Stimulated activated CD4-positive, alpha-beta T cell treated with anti-CD3 and anti-CD28 coated beads, Interleukin-12 subunit alpha, Interleukin-12 subunit beta, amount 100 ng/mL, for 4 hours (primary cell): Measurements from ENCODE around the gene RAX2.

Experiments used
- DNase-seq: peaks from one replicate; pipeline ENCODE4 v3.0.0-alpha.2; 2020

The RAX2 gene

DNA sequence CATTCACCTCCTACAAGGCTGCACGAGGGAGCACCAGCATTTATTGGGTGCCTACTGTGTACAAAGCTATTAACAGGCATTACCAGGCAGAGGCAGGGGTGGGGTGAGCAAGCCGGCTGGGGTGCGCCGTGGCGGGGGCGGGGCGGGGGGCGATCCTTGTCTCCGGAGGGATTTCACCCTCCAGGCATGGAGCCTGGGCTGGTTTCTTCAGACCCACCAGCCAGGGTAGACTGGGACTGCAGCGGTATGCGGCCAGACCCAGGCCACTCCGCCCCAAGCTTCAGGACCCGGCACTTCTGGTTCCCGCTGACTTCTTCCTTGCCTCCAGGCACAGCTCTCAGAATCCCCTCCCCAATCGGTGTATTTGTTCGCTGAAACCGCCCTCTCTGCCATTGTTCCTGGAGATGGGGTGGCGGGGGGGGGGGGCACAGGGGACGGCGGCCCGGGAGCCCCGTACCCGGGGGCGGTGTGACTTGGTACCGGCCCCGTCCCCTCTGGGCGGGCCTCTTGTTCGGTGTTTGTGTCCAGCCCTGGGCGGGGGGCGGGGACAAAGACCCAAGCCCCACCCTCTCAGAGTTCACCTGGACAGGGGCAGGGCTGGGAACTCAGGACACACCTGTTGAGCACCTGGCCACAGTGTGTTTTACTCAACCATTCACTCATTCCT, 49.5 kb downstream of the RAX2 start:
- DNase-seq, result no peak

DNA sequence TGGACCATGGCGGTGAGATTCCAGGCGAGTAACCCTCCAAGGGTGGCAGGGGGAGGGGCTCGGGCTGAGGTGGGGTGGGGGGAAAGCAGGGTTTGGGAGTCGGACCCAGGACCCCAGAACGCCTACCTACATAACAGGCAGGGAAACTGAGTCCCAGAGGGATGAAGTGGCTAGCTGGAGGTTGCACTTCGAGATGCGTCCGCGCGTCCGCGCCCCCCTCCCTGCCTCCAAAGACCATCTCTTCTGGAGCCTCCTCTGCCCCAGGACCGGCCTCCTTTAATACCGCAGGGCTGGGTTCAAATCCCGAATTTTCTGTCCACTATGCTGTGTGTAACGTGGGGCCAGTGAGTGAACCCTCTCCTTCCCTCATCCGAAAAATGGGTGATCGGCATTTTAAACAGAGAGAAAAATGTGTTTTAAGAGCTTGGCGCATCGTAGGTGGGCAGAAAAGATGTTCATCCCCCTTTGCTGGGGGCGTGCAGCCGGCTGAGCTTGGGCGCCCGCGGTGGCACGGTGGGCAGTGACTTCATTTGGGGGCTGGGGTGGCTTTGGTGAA, 50.1 kb downstream of the RAX2 start:
- DNase-seq, result no peak

DNA sequence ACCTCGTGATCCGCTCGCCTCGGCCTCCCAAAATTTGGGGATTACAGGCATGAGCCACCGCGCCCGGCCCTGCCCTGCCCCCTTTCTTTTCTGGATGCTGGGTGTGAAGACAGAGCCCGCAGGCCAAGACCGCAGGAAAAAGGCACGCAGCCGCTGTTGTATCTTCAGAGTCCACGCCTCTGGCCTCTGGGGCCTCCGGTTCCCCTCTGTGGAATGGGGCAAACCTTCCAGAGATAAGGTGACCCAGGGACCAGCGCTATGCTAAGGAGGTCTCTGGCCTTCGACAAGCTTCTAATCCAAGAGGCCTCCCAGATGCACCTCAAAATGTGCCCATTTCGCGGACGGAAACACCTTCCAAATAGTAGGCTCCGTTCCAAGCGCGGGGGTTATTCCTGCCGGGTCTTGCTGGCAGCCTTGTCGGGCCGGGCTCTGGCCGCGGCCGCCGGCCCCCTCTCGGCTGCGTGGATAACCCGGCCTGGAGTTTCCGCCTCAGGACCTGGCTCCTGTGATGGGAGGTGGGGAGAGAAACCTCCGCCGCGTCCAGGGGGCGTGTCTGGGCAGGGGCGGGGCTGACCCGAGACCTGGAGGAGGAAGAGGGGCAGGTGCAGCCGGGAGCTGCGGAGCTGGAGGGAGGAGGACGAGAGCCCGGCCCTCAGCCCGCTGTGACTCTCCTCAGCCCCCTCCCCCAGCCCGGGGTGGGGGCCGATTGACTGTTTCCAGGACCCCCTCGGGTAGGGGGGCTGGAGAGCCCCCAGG, 50.7 kb downstream of the RAX2 start:
- DNase-seq, result peak; percentile 87

DNA sequence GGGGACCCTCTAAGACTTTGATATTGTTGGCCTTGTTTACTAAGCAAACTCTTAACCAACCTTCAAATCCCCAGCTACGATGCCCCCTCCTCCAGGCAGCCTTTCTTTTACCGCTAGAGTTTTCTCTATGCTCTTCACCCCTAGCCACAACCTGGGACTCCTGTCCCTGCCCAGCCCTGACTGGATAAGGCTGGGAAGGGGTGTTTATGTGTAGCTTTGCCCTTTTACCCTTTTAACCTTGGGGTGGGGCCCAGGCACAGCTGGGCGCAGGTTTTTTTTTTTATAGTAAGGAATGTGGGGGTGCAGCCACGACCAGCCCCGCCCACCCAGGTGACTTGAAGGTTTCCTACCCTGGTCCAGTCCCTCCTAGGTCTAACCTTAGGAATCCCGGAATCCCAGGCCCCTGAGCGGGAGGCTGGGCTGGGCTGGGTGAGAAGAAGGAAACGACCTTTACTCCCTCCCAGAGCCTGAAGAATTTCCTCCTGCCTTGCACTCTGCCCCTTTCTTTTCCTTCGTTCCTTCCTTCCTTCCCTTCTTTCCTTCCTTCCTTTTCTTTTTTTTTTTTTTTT, 51.6 kb downstream of the RAX2 start:
- no peak for DNase-seq

DNA sequence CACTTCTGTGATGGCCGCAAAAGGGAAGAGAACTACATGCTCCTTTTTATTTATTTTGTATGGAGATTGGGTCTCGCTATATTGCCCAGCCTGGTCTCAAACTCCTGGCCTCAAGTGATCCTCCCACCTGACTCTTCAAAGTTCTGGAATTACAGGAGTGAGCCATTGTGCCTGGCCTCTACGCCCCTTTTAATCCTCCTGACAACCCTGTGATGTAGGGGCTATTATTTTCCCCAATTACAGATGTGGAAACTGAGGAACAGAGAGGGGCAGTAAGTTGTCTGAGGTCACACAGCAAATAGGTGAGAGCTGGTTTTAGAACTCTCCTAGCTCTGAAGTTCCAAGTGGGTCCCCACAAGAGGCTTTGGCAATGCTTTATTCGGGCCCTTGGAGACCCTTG, 52.2 kb downstream of the RAX2 start:
- DNase-seq, result no peak
